Astrocyte (in vitro differentiated cells and primary cell): ENCODE measurements around the gene USP40. TPM values are rescaled to one million over a fixed set of nuclear protein-coding genes. Genes with fewer than 3 reads are reported as not detected.
A peak's percentile ranks its signal among the peaks of the same experiment; 100 is the strongest.

Experiments used
- DNase-seq: peaks from one replicate; pipeline ENCODE4 v3.0.0-alpha.2; 2010; ENCODE audit warnings: low read depth
- FAIRE-seq: peaks from 2 replicates; lab custom pipeline; 2011; peaks lifted over from hg19 to GRCh38; lab: Jason Lieb, UNC
- H2AFZ ChIP-seq: 2 replicates; pipeline ENCODE4 v1.6.0; 2012; ENCODE audit warnings: low read depth, low read length, inconsistent platforms
- H3K27ac ChIP-seq: 2 replicates; pipeline ENCODE4 v1.5.1; 2011; ENCODE audit warnings: low read depth, low read length, inconsistent platforms
- H3K27me3 ChIP-seq: 2 replicates; pipeline ENCODE4 v1.6.0; 2011; ENCODE audit warnings: low read length, inconsistent platforms; ENCODE audit not compliant: insufficient read depth
- H3K36me3 ChIP-seq: 2 replicates; pipeline ENCODE4 v1.5.1; 2011; ENCODE audit warnings: low read length, inconsistent platforms; ENCODE audit not compliant: insufficient read depth
- H3K4me1 ChIP-seq: 2 replicates; pipeline ENCODE4 v1.5.1; 2011; ENCODE audit warnings: low read length, inconsistent platforms; ENCODE audit not compliant: insufficient read depth
- H3K4me2 ChIP-seq: 2 replicates; pipeline ENCODE4 v1.6.0; 2012; ENCODE audit warnings: low read length, inconsistent platforms
- H3K4me3 ChIP-seq: 2 replicates; pipeline ENCODE4 v1.5.1; 2011; ENCODE audit warnings: low read depth, mild to moderate bottlenecking, low read length, inconsistent platforms; ENCODE audit not compliant: insufficient read depth
- H3K79me2 ChIP-seq: 2 replicates; pipeline ENCODE4 v1.6.0; 2012; ENCODE audit warnings: mild to moderate bottlenecking, low read length, inconsistent platforms; ENCODE audit not compliant: insufficient read depth
- H3K9ac ChIP-seq: 2 replicates; pipeline ENCODE4 v1.6.0; 2012; ENCODE audit warnings: mild to moderate bottlenecking, low read length, inconsistent platforms
- H3K9me3 ChIP-seq: 2 replicates; pipeline ENCODE4 v1.5.1; 2012; ENCODE audit warnings: low read depth, mild to moderate bottlenecking, low read length, inconsistent platforms; ENCODE audit not compliant: insufficient read depth
- H4K20me1 ChIP-seq: 2 replicates; pipeline ENCODE4 v1.6.0; 2012; ENCODE audit warnings: low read length, inconsistent platforms; ENCODE audit not compliant: insufficient read depth
- H3K27ac Mint-ChIP-seq: one replicate; pipeline ENCODE4 v1.8.0; 2021; ENCODE audit warnings: mild to moderate bottlenecking, mixed read lengths; ENCODE audit not compliant: unreplicated experiment
- H3K27me3 Mint-ChIP-seq: one replicate; pipeline ENCODE4 v1.8.0; 2021; ENCODE audit warnings: low read depth, mixed read lengths; ENCODE audit not compliant: unreplicated experiment
- H3K36me3 Mint-ChIP-seq: one replicate; pipeline ENCODE4 v1.8.0; 2021; ENCODE audit warnings: low read depth, mixed read lengths; ENCODE audit not compliant: unreplicated experiment
- H3K4me1 Mint-ChIP-seq: one replicate; pipeline ENCODE4 v1.8.0; 2021; ENCODE audit warnings: low read depth, mixed read lengths; ENCODE audit not compliant: unreplicated experiment
- H3K4me3 Mint-ChIP-seq: one replicate; pipeline ENCODE4 v1.8.0; 2021; ENCODE audit warnings: mild to moderate bottlenecking, moderate library complexity, mixed read lengths; ENCODE audit not compliant: unreplicated experiment
- H3K9me3 Mint-ChIP-seq: one replicate; pipeline ENCODE4 v1.8.0; 2021; ENCODE audit warnings: mild to moderate bottlenecking, mixed read lengths; ENCODE audit not compliant: unreplicated experiment
- CTCF ChIP-seq: IDR thresholded peaks from 2 replicates; pipeline ENCODE4 v1.5.1; 2011; ENCODE audit warnings: low read depth, mild to moderate bottlenecking, inconsistent platforms, low read length, moderate library complexity; ENCODE audit not compliant: insufficient read depth
- EZH2 ChIP-seq: IDR thresholded peaks from 2 replicates; pipeline ENCODE4 v1.6.1; 2012; ENCODE audit warnings: mild to moderate bottlenecking, low read length, inconsistent platforms; ENCODE audit not compliant: insufficient read depth
- total RNA-seq: library from RNA; stranded (reverse); gene quantifications from 2 replicates; pipeline ENCODE4 v1.2.1, GENCODE V29; 2021

The USP40 gene
- total RNA-seq, 1 donor from 2014 or later = 25.4 TPM

GRCh38 chr2:233435436-233436190 is 131.0 kb downstream of the USP40 start:
- no peaks in the 10 kb centered on the region for H3K4me1 ChIP-seq
- no peak overlapping the region for H3K4me2 ChIP-seq
- no peaks in the 10 kb centered on the region for H4K20me1 ChIP-seq
- no peak for FAIRE-seq
- H3K4me3 ChIP-seq = no peak overlapping the region
- H3K27ac Mint-ChIP-seq = peak overlapping the region; percentile 12
- no peaks in the 10 kb centered on the region for H3K9me3 ChIP-seq
- H3K9ac ChIP-seq = no peak overlapping the region
- H2AFZ ChIP-seq = no peak overlapping the region
- H3K4me1 Mint-ChIP-seq = peaks cover 8% of the 10 kb centered on the region
- no peaks in the 10 kb centered on the region for H3K9me3 Mint-ChIP-seq
- H3K4me3 Mint-ChIP-seq = no peak overlapping the region
- H3K36me3 Mint-ChIP-seq = peaks cover 6% of the 10 kb centered on the region
- H3K27me3 Mint-ChIP-seq = no peaks in the 10 kb centered on the region
- no peak overlapping the region for H3K27ac ChIP-seq
- TF ChIP-seq CTCF (no peak), EZH2 (no peak)
- DNase-seq = no peak
- no peaks in the 10 kb centered on the region for H3K27me3 ChIP-seq
- H3K79me2 ChIP-seq = no peaks in the 10 kb centered on the region
- H3K36me3 ChIP-seq = peaks cover 3% of the 10 kb centered on the region

- Mint-ChIP-seq H3K27me3 (no peaks in the 10 kb centered on the region), H3K4me1 (peaks cover 13% of the 10 kb centered on the region), H3K9me3 (no peaks in the 10 kb centered on the region), H3K4me3 (no peak overlapping the region), H3K27ac (peak overlapping the region; percentile 12), H3K36me3 (peaks cover 6% of the 10 kb centered on the region)
- no peaks in the 10 kb centered on the region for H3K9me3 ChIP-seq
- no peak overlapping the region for H2AFZ ChIP-seq
- no peak overlapping the region for H3K4me3 ChIP-seq
- H3K4me1 ChIP-seq = peaks cover 4% of the 10 kb centered on the region
- H3K4me2 ChIP-seq = no peak overlapping the region
- H3K79me2 ChIP-seq = no peaks in the 10 kb centered on the region
- no peaks in the 10 kb centered on the region for H4K20me1 ChIP-seq
- no peak overlapping the region for H3K9ac ChIP-seq
- H3K27ac ChIP-seq = no peak overlapping the region
- FAIRE-seq (no peak), DNase-seq (no peak)
- no peak for TF ChIP-seq CTCF
- TF ChIP-seq EZH2 = no peak
- H3K36me3 ChIP-seq = peaks cover 3% of the 10 kb centered on the region
- H3K27me3 ChIP-seq = no peaks in the 10 kb centered on the region
Observed at GRCh38 chr2:233434666-233435330, 131.8 kb downstream of the USP40 start.

- FAIRE-seq (no peak), DNase-seq (no peak)
- Histone ChIP-seq H3K36me3 (peaks cover 3% of the 10 kb centered on the region), H3K4me3 (no peak overlapping the region), H2AFZ (no peak overlapping the region), H3K79me2 (peaks cover 7% of the 10 kb centered on the region), H3K4me1 (peaks cover 4% of the 10 kb centered on the region), H3K4me2 (no peak overlapping the region), H3K27me3 (no peaks in the 10 kb centered on the region), H3K27ac (no peak overlapping the region), H3K9ac (no peak overlapping the region), H4K20me1 (no peaks in the 10 kb centered on the region), H3K9me3 (no peaks in the 10 kb centered on the region)
- Mint-ChIP-seq H3K4me1 (peaks cover 20% of the 10 kb centered on the region), H3K36me3 (peaks cover 6% of the 10 kb centered on the region), H3K27me3 (no peaks in the 10 kb centered on the region), H3K27ac (no peak overlapping the region), H3K4me3 (no peak overlapping the region), H3K9me3 (no peaks in the 10 kb centered on the region)
- TF ChIP-seq EZH2 = no peak
- TF ChIP-seq CTCF = no peak
Observed at GRCh38 chr2:233433794-233434193, 132.8 kb downstream of the USP40 start.
